ENCODE results near the gene XKR8. TPM values are rescaled to one million over a fixed set of nuclear protein-coding genes. Genes with fewer than 3 reads are reported as not detected.

Gene XKR8
- total RNA-seq (2012; rRNA removed) = 6.1 and 8.5 TPM in 2 replicates

- Histone ChIP-seq H3K27me3 (ENCODE audit: control insufficient read depth, insufficient read depth, low read length) (no peaks in the 10 kb centered on the region), H3K4me3 (ENCODE audit: low read length) (peak within 1 kb of the TSS; percentile 84), H3K36me3 (ENCODE audit: insufficient read depth, low read length) (peaks cover 8% of the 10 kb centered on the region), H3K4me2 (ENCODE audit: low read length) (peak within 1 kb of the TSS; percentile 96), H3K9ac (ENCODE audit: low read depth, low read length) (peak within 1 kb of the TSS; percentile 81), H3K4me1 (ENCODE audit: control insufficient read depth, insufficient read depth, low read length) (peaks cover 23% of the 10 kb centered on the region), H3K9me3 (replicated peaks; ENCODE audit: low read length) (no peaks in the 10 kb centered on the region)
These were observed at the start of gene XKR8 for GRCh38 chr1:27959792-27960603. Gene XKR8 (plus strand): TSS chr1:27959973. CDS start chr1:27960070, 97 bp downstream.

- H3K4me2 ChIP-seq (ENCODE audit: low read length) = no peak overlapping the region
- no peaks in the 10 kb centered on the region for H3K4me1 ChIP-seq (ENCODE audit: control insufficient read depth, insufficient read depth, low read length)
- no peak overlapping the region for H3K9ac ChIP-seq (ENCODE audit: low read depth, low read length)
- no peak overlapping the region for H3K4me3 ChIP-seq (ENCODE audit: low read length)
- peaks cover 3% of the 10 kb centered on the region for H3K27me3 ChIP-seq (ENCODE audit: control insufficient read depth, insufficient read depth, low read length)
- H3K9me3 ChIP-seq (replicated peaks; ENCODE audit: low read length) = no peaks in the 10 kb centered on the region
- peaks cover 18% of the 10 kb centered on the region for H3K36me3 ChIP-seq (ENCODE audit: insufficient read depth, low read length)
These were observed 47.3 kb upstream of the XKR8 start for GRCh38 chr1:27912429-27912828.

- Histone ChIP-seq H3K4me2 (ENCODE audit: low read length) (peak overlapping the region; percentile 29), H3K27me3 (ENCODE audit: control insufficient read depth, insufficient read depth, low read length) (peaks cover 11% of the 10 kb centered on the region), H3K9me3 (replicated peaks; ENCODE audit: low read length) (no peaks in the 10 kb centered on the region), H3K4me3 (ENCODE audit: low read length) (peak overlapping the region; percentile 54), H3K9ac (ENCODE audit: low read depth, low read length) (no peak overlapping the region), H3K36me3 (ENCODE audit: insufficient read depth, low read length) (peaks cover 5% of the 10 kb centered on the region), H3K4me1 (ENCODE audit: control insufficient read depth, insufficient read depth, low read length) (no peaks in the 10 kb centered on the region)
These were observed 44.6 kb upstream of the XKR8 start for GRCh38 chr1:27915082-27915575.

GRCh38 chr1:27922272-27922671 lies 37.5 kb upstream of the XKR8 start:
- no peaks in the 10 kb centered on the region for H3K9me3 ChIP-seq (replicated peaks; ENCODE audit: low read length)
- H3K4me2 ChIP-seq (ENCODE audit: low read length) = no peak overlapping the region
- no peak overlapping the region for H3K4me3 ChIP-seq (ENCODE audit: low read length)
- H3K36me3 ChIP-seq (ENCODE audit: insufficient read depth, low read length) = no peaks in the 10 kb centered on the region
- peaks cover 10% of the 10 kb centered on the region for H3K27me3 ChIP-seq (ENCODE audit: control insufficient read depth, insufficient read depth, low read length)
- no peaks in the 10 kb centered on the region for H3K4me1 ChIP-seq (ENCODE audit: control insufficient read depth, insufficient read depth, low read length)
- no peak overlapping the region for H3K9ac ChIP-seq (ENCODE audit: low read depth, low read length)

GRCh38 chr1:27928216-27928954 lies 31.4 kb upstream of the XKR8 start:
- H3K4me1 ChIP-seq (ENCODE audit: control insufficient read depth, insufficient read depth, low read length) = no peaks in the 10 kb centered on the region
- H3K9ac ChIP-seq (ENCODE audit: low read depth, low read length) = no peak overlapping the region
- no peaks in the 10 kb centered on the region for H3K27me3 ChIP-seq (ENCODE audit: control insufficient read depth, insufficient read depth, low read length)
- no peak overlapping the region for H3K4me2 ChIP-seq (ENCODE audit: low read length)
- H3K36me3 ChIP-seq (ENCODE audit: insufficient read depth, low read length) = no peaks in the 10 kb centered on the region
- H3K4me3 ChIP-seq (ENCODE audit: low read length) = no peak overlapping the region
- H3K9me3 ChIP-seq (replicated peaks; ENCODE audit: low read length) = no peaks in the 10 kb centered on the region

GRCh38 chr1:27931184-27931583 lies 28.6 kb upstream of the XKR8 start:
- Histone ChIP-seq H3K9ac (ENCODE audit: low read depth, low read length) (no peak overlapping the region), H3K4me1 (ENCODE audit: control insufficient read depth, insufficient read depth, low read length) (peaks cover 4% of the 10 kb centered on the region), H3K27me3 (ENCODE audit: control insufficient read depth, insufficient read depth, low read length) (peaks cover 17% of the 10 kb centered on the region), H3K36me3 (ENCODE audit: insufficient read depth, low read length) (no peaks in the 10 kb centered on the region), H3K9me3 (replicated peaks; ENCODE audit: low read length) (no peaks in the 10 kb centered on the region), H3K4me2 (ENCODE audit: low read length) (no peak overlapping the region), H3K4me3 (ENCODE audit: low read length) (no peak overlapping the region)

GRCh38 chr1:27931759-27932158 lies 28.0 kb upstream of the XKR8 start:
- no peak overlapping the region for H3K4me2 ChIP-seq (ENCODE audit: low read length)
- H3K36me3 ChIP-seq (ENCODE audit: insufficient read depth, low read length) = no peaks in the 10 kb centered on the region
- no peaks in the 10 kb centered on the region for H3K9me3 ChIP-seq (replicated peaks; ENCODE audit: low read length)
- peaks cover 20% of the 10 kb centered on the region for H3K27me3 ChIP-seq (ENCODE audit: control insufficient read depth, insufficient read depth, low read length)
- H3K4me3 ChIP-seq (ENCODE audit: low read length) = no peak overlapping the region
- H3K4me1 ChIP-seq (ENCODE audit: control insufficient read depth, insufficient read depth, low read length) = peaks cover 4% of the 10 kb centered on the region
- H3K9ac ChIP-seq (ENCODE audit: low read depth, low read length) = no peak overlapping the region

- H3K4me1 ChIP-seq (ENCODE audit: control insufficient read depth, insufficient read depth, low read length) = peaks cover 4% of the 10 kb centered on the region
- H3K27me3 ChIP-seq (ENCODE audit: control insufficient read depth, insufficient read depth, low read length) = peaks cover 28% of the 10 kb centered on the region
- H3K9ac ChIP-seq (ENCODE audit: low read depth, low read length) = no peak within 1 kb of the TSS
- no peak within 1 kb of the TSS for H3K4me3 ChIP-seq (ENCODE audit: low read length)
- no peaks in the 10 kb centered on the region for H3K36me3 ChIP-seq (ENCODE audit: insufficient read depth, low read length)
- H3K9me3 ChIP-seq (replicated peaks; ENCODE audit: low read length) = no peaks in the 10 kb centered on the region
- H3K4me2 ChIP-seq (ENCODE audit: low read length) = peak within 1 kb of the TSS; percentile 23
These were observed 24.8 kb upstream of the XKR8 start, which contains the start of gene SMPDL3B for GRCh38 chr1:27934818-27935549. Gene SMPDL3B (plus strand): TSS chr1:27935000. CDS start chr1:27935184, 184 bp downstream.

- Histone ChIP-seq H3K9ac (ENCODE audit: low read depth, low read length) (no peak overlapping the region), H3K4me3 (ENCODE audit: low read length) (no peak overlapping the region), H3K36me3 (ENCODE audit: insufficient read depth, low read length) (no peaks in the 10 kb centered on the region)
These were observed 24.1 kb upstream of the XKR8 start for GRCh38 chr1:27935721-27936120.

GRCh38 chr1:27936370-27936769 lies 23.4 kb upstream of the XKR8 start:
- Histone ChIP-seq H3K9ac (ENCODE audit: low read depth, low read length) (no peak overlapping the region), H3K27me3 (ENCODE audit: control insufficient read depth, insufficient read depth, low read length) (peaks cover 28% of the 10 kb centered on the region), H3K9me3 (replicated peaks; ENCODE audit: low read length) (no peaks in the 10 kb centered on the region), H3K36me3 (ENCODE audit: insufficient read depth, low read length) (no peaks in the 10 kb centered on the region), H3K4me3 (ENCODE audit: low read length) (no peak overlapping the region), H3K4me2 (ENCODE audit: low read length) (no peak overlapping the region), H3K4me1 (ENCODE audit: control insufficient read depth, insufficient read depth, low read length) (peaks cover 4% of the 10 kb centered on the region)

More at GRCh38 chr1:27935721-27936120, 24.1 kb upstream of the XKR8 start:
- no peaks in the 10 kb centered on the region for H3K9me3 ChIP-seq (replicated peaks; ENCODE audit: low read length)
- H3K27me3 ChIP-seq (ENCODE audit: control insufficient read depth, insufficient read depth, low read length) = peaks cover 28% of the 10 kb centered on the region
- no peak overlapping the region for H3K4me2 ChIP-seq (ENCODE audit: low read length)
- peaks cover 4% of the 10 kb centered on the region for H3K4me1 ChIP-seq (ENCODE audit: control insufficient read depth, insufficient read depth, low read length)

GRCh38 chr1:27937524-27937836 lies 22.3 kb upstream of the XKR8 start:
- H3K4me2 ChIP-seq (ENCODE audit: low read length) = no peak overlapping the region
- no peak overlapping the region for H3K9ac ChIP-seq (ENCODE audit: low read depth, low read length)
- peaks cover 4% of the 10 kb centered on the region for H3K4me1 ChIP-seq (ENCODE audit: control insufficient read depth, insufficient read depth, low read length)
- no peaks in the 10 kb centered on the region for H3K9me3 ChIP-seq (replicated peaks; ENCODE audit: low read length)
- H3K27me3 ChIP-seq (ENCODE audit: control insufficient read depth, insufficient read depth, low read length) = peaks cover 28% of the 10 kb centered on the region
- no peaks in the 10 kb centered on the region for H3K36me3 ChIP-seq (ENCODE audit: insufficient read depth, low read length)
- H3K4me3 ChIP-seq (ENCODE audit: low read length) = no peak overlapping the region

All from skeletal muscle satellite cell (primary cell).